Mucosa of descending colon (tissue), 3 donors: Measurements from ENCODE around the gene LANCL2. TPM values are rescaled to one million over a fixed set of nuclear protein-coding genes. Genes with fewer than 3 reads are reported as not detected.

ENCODE experiments used
- ATAC-seq: fragments of 200-7000 bp; cut with Tn5 transposase; one replicate; pipeline ENCODE4 v1.9.1; 2020; ENCODE audit warnings: mild to moderate bottlenecking, moderate library complexity
- DNase-seq, 3 donors: peaks; one replicate each; pipeline ENCODE4 v3.0.0-alpha.2; 2020
- H3K36me3 ChIP-seq: fragments of 200-600 bp; one replicate; pipeline ENCODE4 v1.8.0; 2021; ENCODE audit warnings: low read depth, mild to moderate bottlenecking
- H3K4me1 ChIP-seq: fragments of 200-600 bp; one replicate; pipeline ENCODE4 v1.8.0; 2021; ENCODE audit warnings: low read depth, mild to moderate bottlenecking
- H3K4me3 ChIP-seq: fragments of 200-600 bp; one replicate; pipeline ENCODE4 v1.8.0; 2021; ENCODE audit warnings: mild to moderate bottlenecking
- H3K9me3 ChIP-seq: fragments of 200-600 bp; one replicate; pipeline ENCODE4 v1.8.0; 2021; ENCODE audit warnings: mild to moderate bottlenecking
- intact Hi-C, 2 donors: fragments of 100-400 bp; cut with DNase I in 1 of 2; cut with micrococcal nuclease in 1 of 2; formaldehyde crosslinking; loops; one replicate each; pipeline versions ENCODE4 v1.11.0 to v1.11.1; 2022; cut with DNase I, micrococcal nuclease
- total RNA-seq, 3 donors: library from RNA; stranded (reverse); fragmentation: NEBNext Ultra II Directional in 2 of 3; extraction: Animal tissue kit (Norgen Biotek cat#: 25700) in 2 of 3; gene quantifications; one replicate each; pipeline versions ENCODE4 v1.2.1 to v1.2.4, GENCODE V29; 2021 to 2023
- TF ChIP-seq, protein P1 (sequence below): fragments of 200-600 bp; IDR thresholded peaks from one replicate; pipeline ENCODE4 v1.8.0; 2022; ENCODE audit warnings: antibody characterized with exemption, mild to moderate bottlenecking
- donor health status: DM: no; HTN: no; CAD: no; lungs with moderate emphysema.
- donor health status: DM: no; HTN: no; CAD: no.
- donor health status: DM: no; HTN: yes; CAD: no.

The LANCL2 gene
- total RNA-seq, 3 donors from 2014 or later, result 15.3 to 18.0 (median 17.1) TPM

DNA sequence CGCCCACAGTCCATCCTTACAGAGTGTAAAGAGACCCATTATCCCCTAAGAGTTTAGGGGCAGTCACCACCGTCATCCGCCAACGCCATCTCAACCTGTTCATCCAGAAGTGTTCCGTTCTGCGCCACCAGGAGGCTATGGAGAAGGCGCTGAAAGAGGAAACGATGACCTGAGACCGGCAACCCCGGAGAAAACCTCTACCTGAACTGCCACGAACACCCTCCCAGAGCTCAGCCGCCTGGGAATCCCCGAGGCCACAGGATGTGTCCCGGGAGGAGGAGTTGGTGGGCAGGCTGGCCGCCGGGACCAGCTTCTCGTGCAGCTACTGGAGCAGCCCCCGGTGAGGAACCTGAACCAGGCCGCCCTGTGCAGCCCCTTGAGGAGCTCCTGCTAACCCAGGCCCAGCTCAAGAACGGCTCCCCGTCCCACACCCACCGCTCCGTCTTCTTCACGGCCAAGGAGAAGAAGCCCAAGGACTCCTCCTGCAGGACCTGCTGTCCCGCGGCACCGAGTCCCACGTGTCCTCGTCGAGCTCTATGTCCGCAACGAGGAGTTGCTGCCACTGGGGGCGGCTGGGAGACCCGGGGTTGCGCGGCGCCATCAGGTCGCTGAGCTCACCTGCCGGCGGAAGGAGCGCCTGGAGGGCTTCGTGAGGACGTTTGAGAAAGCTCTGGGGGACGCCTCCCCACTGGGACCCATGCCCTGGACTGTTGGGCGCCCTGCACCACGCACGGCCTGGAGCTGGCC, 21.1 kb upstream of the LANCL2 start:
- Histone ChIP-seq H3K4me3 (no peak overlapping the region), H3K36me3 (no peaks in the 10 kb centered on the region), H3K9me3 (no peaks in the 10 kb centered on the region), H3K4me1 (no peaks in the 10 kb centered on the region)
- TF ChIP-seq, protein P1, sequence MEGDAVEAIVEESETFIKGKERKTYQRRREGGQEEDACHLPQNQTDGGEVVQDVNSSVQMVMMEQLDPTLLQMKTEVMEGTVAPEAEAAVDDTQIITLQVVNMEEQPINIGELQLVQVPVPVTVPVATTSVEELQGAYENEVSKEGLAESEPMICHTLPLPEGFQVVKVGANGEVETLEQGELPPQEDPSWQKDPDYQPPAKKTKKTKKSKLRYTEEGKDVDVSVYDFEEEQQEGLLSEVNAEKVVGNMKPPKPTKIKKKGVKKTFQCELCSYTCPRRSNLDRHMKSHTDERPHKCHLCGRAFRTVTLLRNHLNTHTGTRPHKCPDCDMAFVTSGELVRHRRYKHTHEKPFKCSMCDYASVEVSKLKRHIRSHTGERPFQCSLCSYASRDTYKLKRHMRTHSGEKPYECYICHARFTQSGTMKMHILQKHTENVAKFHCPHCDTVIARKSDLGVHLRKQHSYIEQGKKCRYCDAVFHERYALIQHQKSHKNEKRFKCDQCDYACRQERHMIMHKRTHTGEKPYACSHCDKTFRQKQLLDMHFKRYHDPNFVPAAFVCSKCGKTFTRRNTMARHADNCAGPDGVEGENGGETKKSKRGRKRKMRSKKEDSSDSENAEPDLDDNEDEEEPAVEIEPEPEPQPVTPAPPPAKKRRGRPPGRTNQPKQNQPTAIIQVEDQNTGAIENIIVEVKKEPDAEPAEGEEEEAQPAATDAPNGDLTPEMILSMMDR, result no peak
- ATAC-seq (no peak), DNase-seq (no peak)
- intact Hi-C loops, result no loop called here

DNA sequence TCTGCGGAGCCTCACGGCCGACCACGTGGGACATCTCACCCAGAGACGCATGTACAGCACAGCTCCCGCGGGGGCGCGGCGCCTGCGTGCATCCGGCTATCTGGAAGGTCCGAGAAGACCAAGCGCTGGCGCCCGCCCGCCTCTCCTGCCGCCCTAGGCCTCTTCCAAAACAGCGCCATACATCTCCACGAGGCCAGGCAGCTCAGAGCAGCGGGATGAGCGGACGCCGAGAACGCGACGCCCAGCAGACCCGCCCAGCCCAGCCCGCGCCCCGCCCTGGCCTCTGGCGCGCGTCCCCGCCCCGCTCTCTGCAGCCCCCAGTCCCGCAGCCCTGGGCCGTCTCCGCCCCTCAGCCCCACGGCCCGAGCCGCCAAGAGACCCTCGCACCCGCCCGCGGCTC, 20.3 kb upstream of the LANCL2 start:
- Histone ChIP-seq H3K4me1 (no peaks in the 10 kb centered on the region), H3K4me3 (no peak overlapping the region), H3K36me3 (no peaks in the 10 kb centered on the region), H3K9me3 (no peaks in the 10 kb centered on the region)
- intact Hi-C loops, result no loop called here
- ATAC-seq, result no peak
- TF ChIP-seq, protein P1, result no peak
- DNase-seq, result no peak

DNA sequence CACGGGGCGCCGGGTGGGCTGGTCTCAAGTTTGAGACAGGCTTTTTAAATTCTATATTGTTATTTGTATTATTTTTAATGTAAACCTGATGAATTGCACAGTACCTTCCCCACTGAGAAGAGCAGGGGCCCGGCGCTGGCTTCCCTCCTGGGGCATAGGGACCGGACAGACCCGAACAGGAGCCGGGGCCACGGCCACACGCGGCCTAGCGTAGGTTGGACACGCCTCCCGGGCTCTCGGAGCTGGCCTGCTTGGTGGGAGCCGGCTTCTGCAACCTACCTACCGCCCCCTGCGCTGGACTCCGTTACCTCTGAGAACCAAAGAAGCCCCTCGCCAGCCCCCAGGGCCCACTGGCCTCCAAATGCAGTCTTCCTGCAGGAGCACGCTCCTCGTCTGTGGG, 19.8 kb upstream of the LANCL2 start:
- no peak for ATAC-seq
- Histone ChIP-seq H3K9me3 (no peaks in the 10 kb centered on the region), H3K4me1 (no peaks in the 10 kb centered on the region), H3K36me3 (no peaks in the 10 kb centered on the region), H3K4me3 (no peak overlapping the region)
- TF ChIP-seq, protein P1, result no peak
- intact Hi-C loops, result no loop called here
- no peak for DNase-seq

DNA sequence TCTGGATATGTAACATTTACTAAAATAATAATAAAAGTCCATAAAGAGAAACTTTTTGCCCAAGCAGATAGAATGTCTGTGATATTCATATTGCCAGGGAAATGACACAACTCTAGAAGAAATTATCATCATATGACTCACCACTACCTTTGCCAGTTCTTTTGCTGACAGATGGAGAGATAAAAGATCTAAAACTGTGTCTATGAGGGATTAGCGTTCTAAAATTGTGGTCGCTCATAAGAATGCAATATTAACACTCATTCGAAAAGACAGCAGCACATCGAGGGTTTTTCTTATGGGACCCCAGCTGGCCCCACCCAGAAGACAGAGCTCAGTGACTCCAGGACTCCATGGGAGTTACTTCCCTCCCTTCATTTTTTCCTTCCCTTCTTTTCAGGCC, 16.6 kb upstream of the LANCL2 start:
- intact Hi-C loops, result no loop called here
- ATAC-seq, result no peak
- no peaks in the 10 kb centered on the region for H3K4me1 ChIP-seq

DNA sequence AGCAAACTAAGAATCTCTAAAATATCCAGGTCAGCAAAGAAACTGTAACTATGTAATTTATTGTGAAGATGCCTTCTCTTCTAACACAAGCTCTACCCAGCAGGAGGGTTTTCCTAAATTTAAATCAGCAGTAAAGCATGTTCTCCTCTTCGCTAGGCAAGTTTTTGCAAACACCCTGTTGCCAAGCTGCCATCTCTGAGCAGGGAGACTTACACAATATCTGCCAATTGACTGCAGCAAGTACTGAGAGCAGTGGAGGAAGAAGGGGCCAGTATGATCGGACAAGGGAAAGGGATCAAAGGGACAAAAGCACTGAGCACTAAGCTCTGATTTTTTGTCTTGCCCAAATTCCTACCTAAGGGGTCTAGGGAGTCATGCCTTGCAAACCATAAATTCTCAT, 16.0 kb upstream of the LANCL2 start:
- no peaks in the 10 kb centered on the region for H3K4me1 ChIP-seq
- no peaks in the 10 kb centered on the region for H3K36me3 ChIP-seq
- TF ChIP-seq, protein P1, result no peak
- intact Hi-C loops, result no loop called here
- DNase-seq, result no peak
- no peak for ATAC-seq
- H3K4me3 ChIP-seq, result no peak overlapping the region
- H3K9me3 ChIP-seq, result no peaks in the 10 kb centered on the region

More for the DNA sequence above, 16.6 kb upstream of the LANCL2 start:
- TF ChIP-seq, protein P1, result no peak
- no peak for DNase-seq
- Histone ChIP-seq H3K4me3 (no peak overlapping the region), H3K36me3 (no peaks in the 10 kb centered on the region), H3K9me3 (no peaks in the 10 kb centered on the region)

DNA sequence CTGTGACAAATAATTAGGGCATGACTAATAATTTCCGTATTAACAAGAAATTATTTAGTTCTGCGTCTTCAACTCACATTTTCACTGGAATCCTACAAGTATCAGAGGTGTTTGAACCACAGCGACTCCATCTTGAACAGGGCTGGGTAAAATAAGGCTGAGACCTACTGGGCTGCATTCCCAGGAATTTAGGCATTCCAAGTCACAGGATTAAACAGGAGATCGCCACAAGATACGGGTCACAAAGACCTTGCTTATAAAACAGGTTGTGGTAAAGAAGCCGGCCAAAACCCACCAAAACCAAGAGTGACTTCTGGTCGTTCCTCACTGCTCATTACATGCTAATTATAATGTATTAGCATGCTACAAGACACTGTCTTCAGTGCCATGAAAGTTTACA, 14.9 kb upstream of the LANCL2 start:
- DNase-seq (no peak), ATAC-seq (no peak)
- H3K36me3 ChIP-seq, result no peaks in the 10 kb centered on the region
- TF ChIP-seq, protein P1, result no peak
- H3K4me1 ChIP-seq, result no peaks in the 10 kb centered on the region
- intact Hi-C loops, result no loop called here
- no peak overlapping the region for H3K4me3 ChIP-seq
- no peaks in the 10 kb centered on the region for H3K9me3 ChIP-seq
